Aorta (tissue), 5 donors: ENCODE results near the gene PXMP4. TPM values are rescaled to one million over a fixed set of nuclear protein-coding genes. Genes with fewer than 3 reads are reported as not detected.

Source experiments
- ATAC-seq: fragments of 200-7000 bp; cut with Tn5 transposase; one replicate; pipeline ENCODE4 v1.9.1; 2022; ENCODE audit warnings: moderate library complexity; ENCODE audit not compliant: low FRiP score
- DNase-seq, 2 donors: peaks; one replicate each; pipeline ENCODE4 v3.0.0-alpha.2; 2020
- H3K27ac ChIP-seq, 2 donors: one replicate each; pipeline ENCODE4 v1.5.1; 2013; ENCODE audit warnings: low read length in 2 of 2, mild to moderate bottlenecking in 2 of 2, moderate library complexity in 2 of 2, control low read depth in 1 of 2, inconsistent platforms in 1 of 2, low read depth in 1 of 2
- H3K27me3 ChIP-seq, 2 donors: one replicate each; pipeline ENCODE4 v1.6.1; 2013; ENCODE audit warnings: control low read depth in 1 of 2, low read length in 1 of 2, mild to moderate bottlenecking in 1 of 2, moderate library complexity in 1 of 2; ENCODE audit not compliant: insufficient read depth in 2 of 2, control insufficient read depth in 1 of 2
- H3K36me3 ChIP-seq, 2 donors: one replicate each; pipeline ENCODE4 v1.6.1; 2013; ENCODE audit warnings: control low read depth in 1 of 2, low read length in 1 of 2, mild to moderate bottlenecking in 1 of 2; ENCODE audit not compliant: insufficient read depth in 2 of 2, control insufficient read depth in 1 of 2
- H3K4me1 ChIP-seq, 2 donors: one replicate each; pipeline ENCODE4 v1.6.1; 2013; ENCODE audit warnings: low read length in 2 of 2, control low read depth in 1 of 2, mild to moderate bottlenecking in 1 of 2, moderate library complexity in 1 of 2; ENCODE audit not compliant: insufficient read depth in 2 of 2, control insufficient read depth in 1 of 2
- H3K4me3 ChIP-seq, 2 donors: one replicate each; pipeline ENCODE4 v1.5.1; 2013; ENCODE audit warnings: low read length in 2 of 2, control low read depth in 1 of 2, mild to moderate bottlenecking in 1 of 2
- H3K9me3 ChIP-seq: one replicate; pipeline ENCODE4 v1.6.1; 2013; ENCODE audit warnings: mild to moderate bottlenecking, low read length; ENCODE audit not compliant: control insufficient read depth
- WGBS, 2 donors: extraction: QIAGEN DNeasy Blood & Tissue Kit; methylation state at CpG; one replicate each; pipeline ENCODE4 v1.1.7; 2013; 5-methylcytosine and 5-hydroxymethylcytosine counted together
- intact Hi-C, 2 donors: fragments of 100-400 bp; cut with DNase I; formaldehyde crosslinking; loops; one replicate each; pipeline versions ENCODE4 v1.14.2 to v1.15.0; 2022
- polyA plus RNA-seq, 2 donors: library from polyadenylated mRNA; stranded (reverse); fragments of 200-250 nt; gene quantifications; one replicate each; pipeline ENCODE4 v1.2.3, GENCODE V29; 2013
- total RNA-seq, 2 donors: library from RNA; stranded (reverse); fragmentation: NEBNext Ultra II Directional; extraction: Animal tissue kit (Norgen Biotek cat#: 25700); gene quantifications; one replicate each; pipeline ENCODE4 v1.2.1, GENCODE V29; 2021
- donor health status: healthy with polysubstance abuse.
- donor health status: Bipolar disorder and iron deficiency.
- donor health status: DM: no; HTN: no; CAD: no.
- donor health status: DM: no; HTN: no; CAD: no.
- donor health status: DM: yes; HTN: yes; CAD: no.

PXMP4 gene
- total and polyA plus RNA-seq, 4 donors = 1.5 to 7.5 (median 4.7) TPM

- Histone ChIP-seq H3K4me3 (no peak overlapping the region), H3K4me1 (no peaks in the 10 kb centered on the region), H3K27me3 (no peaks in the 10 kb centered on the region), H3K36me3 (no peaks in the 10 kb centered on the region), H3K27ac (no peak overlapping the region), H3K9me3 (no peaks in the 10 kb centered on the region)
- ATAC-seq (no peak), DNase-seq (no peak)
- intact Hi-C loops = no loop called here
- WGBS, 2 donors = 79 to 89% methylated on average over 1 of the region's 1 CpG
These were observed 8.7 kb downstream of the PXMP4 start for GRCh38 chr20:33711446-33711738.

DNA sequence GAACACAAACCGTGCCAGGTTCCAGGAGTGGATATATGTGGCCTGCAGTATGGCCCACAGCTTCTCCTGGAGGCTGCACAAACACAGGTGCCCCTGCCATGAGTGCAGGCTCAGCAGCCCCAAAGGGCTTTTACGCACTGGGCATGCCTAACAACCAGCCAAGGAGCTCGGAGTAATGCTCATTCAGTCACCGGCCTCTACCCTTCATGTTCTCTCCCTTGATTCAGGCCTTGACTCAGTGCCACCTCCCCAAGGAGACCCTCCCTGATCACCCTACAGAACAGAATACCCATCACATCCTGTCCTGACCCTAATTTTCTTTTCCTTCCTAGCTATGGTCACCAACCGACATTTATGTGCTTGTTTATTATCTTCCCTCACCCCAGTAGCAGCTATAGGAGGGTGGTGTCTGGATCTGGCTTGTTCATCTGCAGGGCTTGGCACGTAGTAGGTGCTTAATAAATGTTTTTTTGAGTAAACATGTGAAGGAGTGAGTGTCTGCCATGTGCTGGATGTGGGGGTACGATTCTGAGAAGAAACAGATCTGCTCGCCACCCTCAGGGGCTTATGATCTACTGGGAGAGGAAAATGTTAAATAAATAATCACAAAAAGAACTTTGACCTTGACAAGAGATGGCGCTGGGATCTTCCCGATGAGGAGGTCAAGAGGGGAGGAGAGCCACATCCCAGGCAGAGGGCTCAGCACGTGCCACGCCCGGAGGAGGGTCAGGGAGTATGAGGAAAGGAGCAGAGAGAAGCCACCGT lies 9.2 kb downstream of the PXMP4 start:
- WGBS, 2 donors = 80 to 83% methylated on average over 14 of the region's 14 CpGs
- intact Hi-C loops = no loop called here
- no peaks in the 10 kb centered on the region for H3K36me3 ChIP-seq

DNA sequence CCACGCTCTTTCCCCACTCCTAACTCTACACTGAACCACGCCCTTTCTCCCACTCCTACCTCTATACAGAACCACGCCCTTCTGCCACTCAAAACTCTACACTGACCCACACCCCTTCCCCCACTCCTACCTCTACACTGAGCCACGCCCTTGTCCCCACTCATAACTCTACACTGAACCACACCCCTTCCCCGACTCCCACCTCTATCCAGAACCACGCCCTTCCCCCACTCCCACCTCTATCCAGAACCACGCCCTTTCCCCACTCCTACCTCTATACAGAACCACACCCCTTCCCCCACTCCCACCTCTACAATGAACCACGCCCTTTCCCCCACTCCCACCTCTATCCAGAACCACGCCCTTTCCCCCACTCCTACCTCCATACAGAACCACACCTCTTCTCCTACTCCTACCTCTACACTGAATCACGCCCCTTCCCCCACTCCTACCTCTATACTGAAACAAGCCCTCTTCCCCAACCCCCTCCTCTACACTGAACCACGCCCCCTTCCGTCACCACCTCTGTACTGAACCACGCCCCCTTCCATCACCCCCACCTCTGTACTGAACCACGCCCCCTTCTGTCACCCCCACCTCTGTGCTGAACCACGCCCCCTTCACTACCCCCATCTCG lies 10.1 kb downstream of the PXMP4 start:
- DNase-seq = no peak
- Histone ChIP-seq H3K36me3 (no peaks in the 10 kb centered on the region), H3K4me1 (no peaks in the 10 kb centered on the region), H3K27ac (no peak overlapping the region), H3K9me3 (no peaks in the 10 kb centered on the region), H3K4me3 (no peak overlapping the region), H3K27me3 (no peaks in the 10 kb centered on the region)
- intact Hi-C loops = no loop called here
- WGBS, 2 donors = 79 to 82% methylated on average over 16 of the region's 16 CpGs
- no peak for ATAC-seq

More for the DNA sequence above, 9.2 kb downstream of the PXMP4 start:
- DNase-seq (no peak), ATAC-seq (no peak)
- Histone ChIP-seq H3K4me1 (no peaks in the 10 kb centered on the region), H3K4me3 (no peak overlapping the region), H3K27me3 (no peaks in the 10 kb centered on the region), H3K27ac (no peak overlapping the region), H3K9me3 (no peaks in the 10 kb centered on the region)

- intact Hi-C loops = no loop called here
- DNase-seq = no peak
- Histone ChIP-seq H3K4me3 (no peak overlapping the region), H3K27ac (no peak overlapping the region), H3K9me3 (no peaks in the 10 kb centered on the region), H3K27me3 (no peaks in the 10 kb centered on the region), H3K4me1 (no peaks in the 10 kb centered on the region), H3K36me3 (no peaks in the 10 kb centered on the region)
- ATAC-seq = no peak
- 89 to 96% methylated on average over 2 of the region's 2 CpGs for WGBS, 2 donors
These were observed 10.7 kb downstream of the PXMP4 start for GRCh38 chr20:33709398-33709797.

DNA sequence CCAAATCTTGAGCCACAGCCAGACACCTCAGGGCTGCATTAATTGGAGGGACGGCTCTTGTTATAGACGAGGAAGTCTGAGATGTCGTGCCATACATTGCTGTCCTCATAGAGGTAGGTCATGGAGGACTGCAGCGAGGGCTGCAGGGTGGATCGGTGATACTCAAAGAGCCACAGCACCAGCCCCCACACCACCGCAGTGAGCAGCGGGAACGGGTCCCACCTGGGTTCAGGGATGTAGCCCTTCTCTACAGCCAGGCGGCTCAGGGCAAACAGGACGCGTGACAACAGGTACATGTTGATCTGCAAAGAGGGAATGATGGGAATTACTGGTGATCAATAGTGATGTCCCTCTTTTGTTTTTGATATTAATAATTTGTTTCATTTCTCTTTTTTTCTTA lies 12.4 kb downstream of the PXMP4 start:
- WGBS, 2 donors = 89 to 90% methylated on average over 11 of the region's 11 CpGs
- Histone ChIP-seq H3K4me1 (no peaks in the 10 kb centered on the region), H3K9me3 (no peaks in the 10 kb centered on the region), H3K4me3 (no peak overlapping the region), H3K27me3 (no peaks in the 10 kb centered on the region), H3K36me3 (no peaks in the 10 kb centered on the region), H3K27ac (no peak overlapping the region)
- DNase-seq = no peak
- intact Hi-C loops = no loop called here
- no peak for ATAC-seq

GRCh38 chr20:33704197-33704924 lies 15.7 kb downstream of the PXMP4 start:
- no peak overlapping the region for H3K4me3 ChIP-seq
- no peaks in the 10 kb centered on the region for H3K36me3 ChIP-seq
- ATAC-seq (no peak), DNase-seq (no peak)
- intact Hi-C loops = no loop called here
- no peaks in the 10 kb centered on the region for H3K27me3 ChIP-seq
- H3K27ac ChIP-seq = no peak overlapping the region
- H3K4me1 ChIP-seq = no peaks in the 10 kb centered on the region
- WGBS, 2 donors = 94 to 95% methylated on average over 11 of the region's 11 CpGs
- H3K9me3 ChIP-seq = no peaks in the 10 kb centered on the region

DNA sequence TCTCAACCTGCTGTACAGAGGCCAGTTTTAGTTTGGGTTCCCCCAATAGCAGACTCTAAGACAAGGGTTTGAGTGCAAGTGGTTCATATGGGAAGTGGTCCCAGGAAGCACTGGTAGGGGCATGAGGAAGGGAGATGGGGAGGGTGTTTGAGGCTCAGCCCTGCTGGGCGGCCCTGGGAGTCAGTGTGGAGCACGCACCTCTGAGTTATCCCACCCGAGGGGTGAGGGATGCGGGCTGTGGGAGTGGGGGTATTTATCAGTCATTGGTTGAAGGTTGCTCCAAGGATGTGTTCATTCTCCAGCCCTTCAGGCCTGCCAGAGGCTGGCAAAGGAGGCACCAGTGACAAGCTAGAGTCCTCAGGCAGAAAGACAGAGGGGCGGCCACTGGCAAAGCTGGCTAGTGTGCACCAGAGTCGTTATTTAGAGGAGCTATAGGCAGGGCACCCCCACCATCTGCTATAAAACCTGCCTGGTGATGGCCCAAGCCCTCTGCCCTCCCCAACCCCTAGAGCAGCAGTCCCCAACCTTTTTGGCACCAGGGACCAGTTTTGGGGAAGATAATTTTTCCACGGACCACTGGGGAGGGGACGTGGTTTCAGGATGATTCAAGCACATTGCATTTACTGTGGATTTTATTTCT lies 16.5 kb downstream of the PXMP4 start:
- Histone ChIP-seq H3K27ac (no peak overlapping the region), H3K9me3 (no peaks in the 10 kb centered on the region), H3K36me3 (no peaks in the 10 kb centered on the region), H3K27me3 (no peaks in the 10 kb centered on the region), H3K4me1 (no peaks in the 10 kb centered on the region), H3K4me3 (no peak overlapping the region)
- no peak for DNase-seq
- no peak for ATAC-seq
- WGBS, 2 donors = 84 to 92% methylated on average over 8 of the region's 8 CpGs
- intact Hi-C loops = no loop called here

GRCh38 chr20:33702861-33703260 lies 17.2 kb downstream of the PXMP4 start:
- H3K9me3 ChIP-seq = no peaks in the 10 kb centered on the region
- intact Hi-C loops = no loop called here
- no peak overlapping the region for H3K27ac ChIP-seq
- no peaks in the 10 kb centered on the region for H3K36me3 ChIP-seq
- H3K4me1 ChIP-seq = no peaks in the 10 kb centered on the region
- no peaks in the 10 kb centered on the region for H3K27me3 ChIP-seq
- H3K4me3 ChIP-seq = no peak overlapping the region
- 36 to 52% methylated on average over 5 of the region's 5 CpGs for WGBS, 2 donors
- ATAC-seq (no peak), DNase-seq (no peak)
